Testis (tissue), 3 donors: ENCODE data around the gene CDC7. TPM values are rescaled to one million over a fixed set of nuclear protein-coding genes. Genes with fewer than 3 reads are reported as not detected.

Source experiments
- DNase-seq: peaks from one replicate; pipeline ENCODE4 v3.0.0-alpha.2; 2019
- H3K27ac ChIP-seq, 2 donors: fragments of 200-600 bp; sonication (generic); one replicate each; pipeline ENCODE4 v1.5.1; 2019
- H3K27me3 ChIP-seq: fragments of 200-600 bp; sonication (generic); one replicate; pipeline ENCODE4 v1.5.1; 2019
- H3K36me3 ChIP-seq: fragments of 200-600 bp; sonication (generic); one replicate; pipeline ENCODE4 v1.5.1; 2017; ENCODE audit warnings: low read depth; ENCODE audit errors: missing control alignments
- H3K4me1 ChIP-seq: fragments of 200-600 bp; sonication (generic); one replicate; pipeline ENCODE4 v1.5.1; 2019
- H3K4me3 ChIP-seq, 2 donors: fragments of 200-600 bp; sonication (generic); one replicate each; pipeline ENCODE4 v1.5.1; 2017 to 2019
- H3K9me3 ChIP-seq: fragments of 200-600 bp; sonication (generic); one replicate; pipeline ENCODE4 v1.5.1; 2017
- CTCF ChIP-seq, 3 experiments: fragments of 450-650 bp in 2 of 3; fragments of 200-600 bp in 1 of 3; sonication (generic) in 1 of 3; IDR thresholded peaks; one replicate each; pipeline ENCODE4 v1.5.1; 2016 to 2019; ENCODE audit warnings: antibody characterized with exemption in 3 of 3, mild to moderate bottlenecking in 2 of 3, moderate library complexity in 1 of 3
- POLR2A ChIP-seq: fragments of 450-650 bp; IDR thresholded peaks from one replicate; pipeline ENCODE4 v1.6.1; 2017; ENCODE audit warnings: antibody characterized with exemption, mild to moderate bottlenecking, moderate library complexity
- WGBS, 2 donors: methylation state at CpG; one replicate each; pipeline ENCODE4 v1.1.5; 2018; 5-methylcytosine and 5-hydroxymethylcytosine counted together
- intact Hi-C: fragments of 100-400 bp; cut with DNase I; formaldehyde crosslinking; loops from one replicate; pipeline ENCODE4 v1.15.1; 2023; ENCODE audit warnings: low total_unique reads
- polyA plus RNA-seq: library from polyadenylated mRNA; stranded (reverse); fragments of 350-450 nt; fragmentation: Illumina TruSeq; extraction: RNeasy Lipid Tissue Mini Kit (QIAGEN cat#74804); gene quantifications from one replicate; pipeline ENCODE4 v1.2.3, GENCODE V29; 2014; ENCODE audit warnings: low read depth, low replicate concordance; ENCODE audit not compliant: insufficient read depth
- total RNA-seq, 2 donors: library from RNA; depleted of rRNA; stranded (reverse); fragments of >200 nt; gene quantifications; one replicate each; pipeline ENCODE4 v1.2.3, GENCODE V29; 2016

CDC7 gene
- total and polyA plus RNA-seq, 3 donors from 2014 or later, result 15.5 to 24.2 (median 22.4) TPM

DNA sequence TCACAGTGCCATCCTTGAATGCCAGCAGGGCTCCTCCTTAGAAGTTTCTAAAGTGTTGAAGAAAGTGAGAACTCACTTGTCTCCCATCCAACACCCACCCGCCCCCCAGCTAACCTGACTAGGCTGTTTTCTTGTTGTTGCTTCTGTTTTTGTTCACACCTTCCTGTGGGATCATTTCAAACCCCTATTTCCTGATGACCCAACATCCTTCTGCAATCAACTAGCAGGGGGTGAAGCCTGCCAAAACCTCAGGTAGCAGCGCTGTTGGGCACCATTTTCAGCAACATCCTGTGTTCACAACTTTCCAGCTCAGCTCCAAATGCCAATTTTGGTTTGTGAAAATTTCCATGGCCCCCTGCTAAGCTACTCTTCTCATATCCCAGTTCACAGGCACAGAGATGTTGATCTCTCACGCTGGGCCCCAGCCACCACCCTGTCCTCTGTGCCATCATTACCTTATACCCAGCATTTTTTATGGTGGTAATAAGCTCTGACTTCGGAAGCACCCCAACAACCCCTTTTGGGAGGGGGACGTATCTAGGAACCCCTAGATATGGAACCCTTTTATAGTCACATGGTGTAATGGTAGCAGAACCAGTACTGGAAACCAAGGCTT lies 41.4 kb downstream of the CDC7 start:
- Histone ChIP-seq H3K27ac (no peak overlapping the region), H3K9me3 (no peaks in the 10 kb centered on the region), H3K4me3 (no peak overlapping the region), H3K36me3 (no peaks in the 10 kb centered on the region), H3K4me1 (no peaks in the 10 kb centered on the region), H3K27me3 (no peaks in the 10 kb centered on the region)
- intact Hi-C loops, result no loop called here
- TF ChIP-seq POLR2A (no peak), CTCF (IDR thresholded peaks at IDR 0.05) (no peak)
- no peak for DNase-seq
- WGBS, 2 donors, result 88 to 89% methylated on average over 5 of the region's 5 CpGs

DNA sequence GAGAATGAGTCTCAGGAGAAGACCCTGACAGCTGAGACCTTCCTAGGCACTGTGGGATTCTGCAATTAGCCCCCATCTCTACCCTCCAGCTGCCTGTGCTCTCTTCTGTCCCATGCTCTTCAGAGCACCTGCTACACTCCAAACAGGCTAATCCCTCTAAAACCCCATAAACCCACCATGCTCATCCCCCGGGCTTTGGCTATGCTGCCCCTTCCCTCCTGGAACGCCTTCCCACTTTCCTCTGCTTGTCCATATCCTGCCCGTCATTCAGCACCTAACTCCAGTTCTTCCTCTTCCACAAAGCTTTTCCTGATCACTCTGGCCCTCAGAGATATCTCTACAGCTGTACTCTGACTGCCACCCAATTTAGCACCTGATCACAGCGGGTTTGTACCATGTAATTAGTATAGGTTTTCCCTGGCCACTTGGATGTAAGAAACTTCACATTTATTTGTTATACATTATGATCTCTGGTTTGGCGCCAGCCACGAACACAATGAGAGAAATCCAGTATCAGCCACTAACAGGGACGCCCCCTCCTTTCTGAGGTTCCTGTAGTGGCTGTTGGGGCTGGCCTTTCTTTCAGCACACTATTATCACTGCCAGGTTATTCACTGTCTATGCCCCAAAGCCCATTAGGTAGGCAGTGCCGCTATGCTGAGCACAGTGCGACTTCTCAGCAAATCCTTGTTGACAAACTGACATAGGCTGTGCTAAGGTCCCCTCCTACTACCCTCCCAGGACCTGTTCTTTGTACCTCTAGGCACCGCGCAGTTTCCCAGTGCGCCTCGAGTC lies 45.1 kb downstream of the CDC7 start:
- 73 to 82% methylated on average over 13 of the region's 13 CpGs for WGBS, 2 donors
- intact Hi-C loops, result no loop called here
- H3K36me3 ChIP-seq, result no peaks in the 10 kb centered on the region
- peak overlapping the region; percentile 5 to 15 for H3K4me3 ChIP-seq
- DNase-seq, result no peak
- H3K4me1 ChIP-seq, result no peaks in the 10 kb centered on the region
- H3K27me3 ChIP-seq, result no peaks in the 10 kb centered on the region
- no peak overlapping the region for H3K27ac ChIP-seq
- TF ChIP-seq POLR2A, result no peak
- TF ChIP-seq CTCF (IDR thresholded peaks at IDR 0.05), result no peak
- H3K9me3 ChIP-seq, result no peaks in the 10 kb centered on the region

DNA sequence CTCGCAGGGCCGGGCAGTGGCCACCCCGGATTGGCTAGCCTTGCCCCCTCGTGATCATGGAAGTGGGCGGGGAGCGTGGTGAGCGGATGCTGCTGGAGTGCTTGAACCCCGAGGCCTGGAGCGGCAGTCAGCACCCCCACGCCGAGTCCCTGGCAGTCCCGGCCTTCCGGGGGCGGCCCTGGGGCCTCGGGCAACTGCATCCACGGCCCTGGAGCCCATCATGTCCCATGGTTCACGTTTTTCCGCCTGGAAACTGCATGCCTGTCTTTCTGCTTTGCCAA lies 45.6 kb downstream of the CDC7 start:
- 67 to 79% methylated on average over 13 to 18 of the region's 18 CpGs for WGBS, 2 donors
- DNase-seq, result peak; percentile 37
- H3K9me3 ChIP-seq, result no peaks in the 10 kb centered on the region
- H3K27ac ChIP-seq, result no peak overlapping the region
- intact Hi-C loops, result no loop called here
- H3K36me3 ChIP-seq, result no peaks in the 10 kb centered on the region
- TF ChIP-seq POLR2A (no peak), CTCF (IDR thresholded peaks at IDR 0.05) (no peak)
- H3K4me1 ChIP-seq, result no peaks in the 10 kb centered on the region
- H3K4me3 ChIP-seq, result peak overlapping the region; percentile 5 to 15
- no peaks in the 10 kb centered on the region for H3K27me3 ChIP-seq

GRCh38 chr1:91546876-91547275 lies 46.2 kb downstream of the CDC7 start:
- intact Hi-C loops, result no loop called here
- peak; percentile 20 for DNase-seq
- no peaks in the 10 kb centered on the region for H3K9me3 ChIP-seq
- peak overlapping the region; percentile 5 to 15 for H3K4me3 ChIP-seq
- no peaks in the 10 kb centered on the region for H3K36me3 ChIP-seq
- no peaks in the 10 kb centered on the region for H3K4me1 ChIP-seq
- TF ChIP-seq CTCF (IDR thresholded peaks at IDR 0.05) (no peak), POLR2A (no peak)
- H3K27ac ChIP-seq, result no peak overlapping the region
- 52 to 60% methylated on average over 8 to 19 of the region's 19 CpGs for WGBS, 2 donors
- no peaks in the 10 kb centered on the region for H3K27me3 ChIP-seq
